ENCODE data around the gene PARD6G.

The PARD6G gene

GRCh38 chr18:80213182-80213581 is 34.1 kb downstream of the PARD6G start:
- no peak for DNase-seq (ENCODE audit: low read depth in 1 of 2, low spot score in 1 of 2)

- DNase-seq (ENCODE audit: low read depth in 1 of 2, low spot score in 1 of 2) = no peak
Observed at GRCh38 chr18:80210312-80211083, 36.8 kb downstream of the PARD6G start.

- no peak for DNase-seq (ENCODE audit: low read depth in 1 of 2, low spot score in 1 of 2)
Observed at GRCh38 chr18:80208620-80209019, 38.7 kb downstream of the PARD6G start.

- DNase-seq (ENCODE audit: low read depth in 1 of 2, low spot score in 1 of 2) = no peak
Observed at GRCh38 chr18:80205294-80205693, 42.0 kb downstream of the PARD6G start.

- no peak for DNase-seq (ENCODE audit: low read depth in 1 of 2, low spot score in 1 of 2)
Observed at GRCh38 chr18:80204142-80204541, 43.2 kb downstream of the PARD6G start.

GRCh38 chr18:80203249-80203648 is 44.1 kb downstream of the PARD6G start:
- DNase-seq (ENCODE audit: low read depth in 1 of 2, low spot score in 1 of 2) = no peak

- DNase-seq (ENCODE audit: low read depth in 1 of 2, low spot score in 1 of 2) = peak in 1 of 2 donors; percentile 19
Observed at GRCh38 chr18:80202264-80202998, 44.9 kb downstream of the PARD6G start.

GRCh38 chr18:80201739-80202138 is 45.6 kb downstream of the PARD6G start:
- no peak for DNase-seq (ENCODE audit: low read depth in 1 of 2, low spot score in 1 of 2)

- no peak for DNase-seq (ENCODE audit: low read depth in 1 of 2, low spot score in 1 of 2)
Observed at GRCh38 chr18:80200932-80201672, 46.2 kb downstream of the PARD6G start.

- DNase-seq (ENCODE audit: low read depth in 1 of 2, low spot score in 1 of 2) = no peak
Observed at GRCh38 chr18:80200171-80200931, 47.0 kb downstream of the PARD6G start.

- no peak for DNase-seq (ENCODE audit: low read depth in 1 of 2, low spot score in 1 of 2)
Observed at GRCh38 chr18:80198994-80199748, 48.1 kb downstream of the PARD6G start.

- no peak for DNase-seq (ENCODE audit: low read depth in 1 of 2, low spot score in 1 of 2)
Observed at GRCh38 chr18:80198391-80198790, 48.9 kb downstream of the PARD6G start.

GRCh38 chr18:80197528-80197927 is 49.8 kb downstream of the PARD6G start:
- no peak for DNase-seq (ENCODE audit: low read depth in 1 of 2, low spot score in 1 of 2)

- no peak for DNase-seq (ENCODE audit: low read depth in 1 of 2, low spot score in 1 of 2)
Observed at GRCh38 chr18:80196528-80197320, 50.6 kb downstream of the PARD6G start.

- no peak for DNase-seq (ENCODE audit: low read depth in 1 of 2, low spot score in 1 of 2)
Observed at GRCh38 chr18:80194874-80195570, 52.3 kb downstream of the PARD6G start.

GRCh38 chr18:80193701-80194100 is 53.6 kb downstream of the PARD6G start:
- no peak for DNase-seq (ENCODE audit: low read depth in 1 of 2, low spot score in 1 of 2)

GRCh38 chr18:80192653-80193385 is 54.5 kb downstream of the PARD6G start:
- no peak for DNase-seq (ENCODE audit: low read depth in 1 of 2, low spot score in 1 of 2)

- DNase-seq (ENCODE audit: low read depth in 1 of 2, low spot score in 1 of 2) = no peak
Observed at GRCh38 chr18:80191907-80192652, 55.2 kb downstream of the PARD6G start.
